SK-N-MC (cell line): ENCODE data around the gene ULK3.

Experiments
- EZH2 ChIP-seq: fragments of 200-600 bp; sonication (generic); IDR thresholded peaks from one replicate; pipeline ENCODE4 v1.6.1; 2017; ENCODE audit warnings: antibody characterized with exemption
- POLR2AphosphoS5 ChIP-seq: IDR thresholded peaks from 2 replicates; pipeline ENCODE4 v1.6.1; 2012; ENCODE audit warnings: mild to moderate bottlenecking, low read depth, low read length, borderline replicate concordance

DNA sequence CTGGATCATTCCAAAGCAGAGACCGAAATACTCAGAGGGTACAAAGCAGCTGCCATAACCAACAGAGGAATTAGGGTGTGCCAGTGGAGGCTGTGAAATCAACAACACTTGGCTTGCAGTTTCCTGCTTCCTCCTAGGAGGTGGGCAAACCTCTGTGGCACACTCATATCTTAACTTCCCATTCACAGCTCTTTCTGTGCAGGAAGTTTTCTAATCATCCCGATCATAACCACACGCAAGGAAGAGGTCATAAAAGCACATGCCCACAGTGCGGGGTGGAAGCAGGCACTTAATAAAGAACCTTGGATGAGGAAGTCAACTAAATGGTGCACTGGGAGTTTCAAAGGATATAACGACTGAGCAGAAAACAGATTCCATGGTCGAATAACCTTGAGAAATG lies 25.1 kb upstream of the ULK3 start:
- TF ChIP-seq EZH2, result no peak
- no peak; the same call in 1 of the 2 replicates for TF ChIP-seq POLR2AphosphoS5
